GM19043 (cell line): ENCODE measurements around the gene ANO4.
A peak's percentile ranks its signal among the peaks of the same experiment; 100 is the strongest.
"Not testable (repeated sequence)": the region's sequence is repeated elsewhere in the genome, so short reads cannot be mapped to it uniquely, and the experiment has no call there.

Experiments
- ATAC-seq: cut with Tn5 transposase; IDR thresholded peaks from one replicate; pipeline ENCODE4 v1.9.1; 2021; ENCODE audit warnings: low read depth; ENCODE audit not compliant: unreplicated experiment

Gene ANO4

DNA sequence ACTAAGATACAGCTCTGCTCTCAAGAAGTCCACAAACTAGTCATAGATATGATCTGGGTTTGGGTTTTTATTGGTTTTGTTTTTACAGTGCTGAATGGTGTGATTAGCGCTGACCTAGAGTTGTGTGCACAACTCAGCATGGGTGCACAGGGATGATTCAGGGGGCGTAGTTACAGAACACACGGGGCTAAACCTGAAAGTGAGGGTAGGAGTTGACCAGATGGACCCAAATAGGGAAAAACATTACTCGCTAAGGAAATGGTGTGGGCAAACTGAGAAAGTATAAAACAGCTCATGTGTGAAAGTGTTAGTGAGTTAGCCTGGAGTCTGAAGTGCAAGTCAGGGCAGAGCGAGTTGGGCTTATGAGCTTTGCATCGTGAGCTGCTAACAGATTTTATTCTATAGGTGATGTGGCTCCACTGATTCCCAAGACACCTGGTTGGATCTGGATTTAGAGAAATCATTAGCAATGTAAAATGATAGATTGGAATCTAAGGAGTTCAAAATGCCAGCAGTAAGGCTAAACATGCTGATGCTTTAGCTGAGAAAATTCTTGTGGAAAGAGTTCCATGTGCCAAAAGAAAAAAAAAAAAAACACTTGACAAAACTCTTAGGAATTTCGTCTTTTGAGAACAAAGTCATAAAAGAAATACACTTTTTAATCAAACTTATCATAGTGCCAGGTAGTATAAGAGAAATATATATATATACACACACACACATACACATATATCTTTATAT lies 280.5 kb downstream of the ANO4 start:
- ATAC-seq: no peak

DNA sequence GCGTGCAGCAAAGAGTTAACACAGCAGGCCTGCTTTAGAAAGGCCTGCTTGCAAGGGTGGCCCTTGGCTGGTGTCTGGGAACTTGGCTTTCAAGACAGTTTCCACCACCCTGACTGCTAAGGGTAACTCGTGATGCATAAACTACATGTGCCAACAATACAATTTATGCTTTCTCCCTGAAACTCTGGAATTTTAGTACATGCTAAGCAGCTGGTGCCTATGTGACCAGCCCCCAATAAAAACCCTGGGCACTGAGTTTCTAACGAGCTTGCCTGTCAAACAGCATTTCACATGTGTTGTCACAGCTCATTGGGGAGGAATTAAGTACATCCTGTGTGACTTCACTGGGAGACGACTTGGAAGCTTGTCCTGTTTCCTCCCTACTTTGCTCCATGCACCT lies 282.3 kb downstream of the ANO4 start:
- no peak for ATAC-seq

DNA sequence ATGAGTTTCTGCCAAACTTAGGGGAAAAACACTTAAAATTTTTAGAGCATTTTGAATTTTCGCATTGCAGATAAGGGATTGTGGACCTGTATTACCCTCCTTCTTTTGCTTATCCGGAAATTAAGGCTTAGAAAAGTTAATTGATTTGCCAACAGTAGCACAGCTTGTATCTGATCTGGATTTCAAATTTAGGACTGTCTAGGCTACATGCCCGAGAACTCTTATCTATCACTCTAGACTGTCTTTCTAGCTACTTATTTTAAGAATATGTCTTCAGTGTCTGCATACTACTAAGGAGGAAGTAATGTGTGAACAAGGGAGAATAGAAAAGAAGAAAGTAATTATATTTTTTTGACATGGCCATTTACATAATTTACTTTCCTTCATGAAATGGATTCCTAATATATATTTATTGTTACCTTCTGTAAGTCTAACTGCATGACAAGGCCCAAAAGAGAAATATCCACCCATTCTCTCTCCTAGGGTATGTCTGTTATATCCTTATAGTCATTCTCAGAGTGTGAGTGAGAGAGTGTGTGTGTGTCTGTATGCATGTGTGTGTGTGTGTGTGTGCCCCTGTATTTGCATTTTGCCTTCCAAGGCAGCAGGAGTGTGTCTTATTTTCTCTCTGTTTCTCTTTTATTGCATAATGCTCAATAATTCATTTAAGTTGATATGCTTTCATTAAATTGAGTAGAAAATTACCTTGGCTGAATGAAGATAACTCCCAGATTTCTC lies 283.4 kb downstream of the ANO4 start:
- ATAC-seq: no peak

DNA sequence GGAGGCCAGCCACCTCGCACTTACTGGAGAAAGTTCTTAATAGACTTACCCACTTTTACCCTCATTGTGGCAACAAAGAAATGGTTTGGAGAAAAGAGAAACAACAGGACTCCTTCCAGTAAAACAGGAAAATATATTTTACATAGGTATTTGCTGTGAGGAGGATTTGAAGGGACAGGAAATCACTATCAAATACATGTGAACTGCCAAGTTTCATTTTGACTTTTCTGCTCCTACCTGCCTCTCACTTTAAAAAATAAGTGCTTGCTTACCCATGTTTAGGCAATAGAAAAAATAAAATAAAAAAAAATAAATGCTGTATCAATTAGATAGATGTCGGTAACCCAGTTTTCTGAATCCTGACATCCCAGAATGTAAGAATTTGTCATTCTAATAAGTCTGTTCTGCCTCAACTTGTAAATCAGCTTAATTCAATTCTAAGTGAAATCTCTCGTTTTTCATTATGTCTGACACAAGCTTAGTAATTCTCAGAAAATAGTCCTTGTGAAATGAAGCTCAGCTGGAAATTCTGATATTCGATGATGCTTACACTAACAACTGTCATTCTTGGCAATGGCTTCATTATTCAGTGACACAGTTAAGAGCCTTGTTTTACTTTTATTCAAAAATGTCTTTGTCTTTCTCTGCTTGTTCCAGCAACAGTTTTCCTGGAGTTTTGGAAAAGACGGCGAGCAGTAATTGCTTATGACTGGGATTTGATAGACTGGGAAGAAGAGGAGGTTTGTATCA lies 284.1 kb downstream of the ANO4 start:
- ATAC-seq: no peak

DNA sequence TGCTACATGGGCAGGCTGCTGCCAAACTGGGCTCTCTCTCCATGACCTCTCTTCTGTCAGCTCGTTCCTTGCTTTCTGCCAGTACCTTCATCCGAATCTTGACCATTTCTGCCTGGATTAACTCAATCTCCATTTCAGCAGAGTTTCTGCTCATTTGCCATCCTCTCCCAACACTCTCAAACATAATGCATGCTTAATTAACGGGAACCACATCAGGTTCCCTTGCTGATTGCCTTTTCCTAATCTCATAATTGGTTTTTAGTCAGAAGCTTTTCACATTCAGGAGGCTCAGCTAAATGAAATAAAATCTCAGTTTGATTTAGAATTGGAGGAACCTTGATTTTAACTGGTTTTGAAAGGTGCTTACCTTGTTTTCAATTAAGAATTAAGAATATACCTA lies 288.1 kb downstream of the ANO4 start:
- no peak for ATAC-seq

DNA sequence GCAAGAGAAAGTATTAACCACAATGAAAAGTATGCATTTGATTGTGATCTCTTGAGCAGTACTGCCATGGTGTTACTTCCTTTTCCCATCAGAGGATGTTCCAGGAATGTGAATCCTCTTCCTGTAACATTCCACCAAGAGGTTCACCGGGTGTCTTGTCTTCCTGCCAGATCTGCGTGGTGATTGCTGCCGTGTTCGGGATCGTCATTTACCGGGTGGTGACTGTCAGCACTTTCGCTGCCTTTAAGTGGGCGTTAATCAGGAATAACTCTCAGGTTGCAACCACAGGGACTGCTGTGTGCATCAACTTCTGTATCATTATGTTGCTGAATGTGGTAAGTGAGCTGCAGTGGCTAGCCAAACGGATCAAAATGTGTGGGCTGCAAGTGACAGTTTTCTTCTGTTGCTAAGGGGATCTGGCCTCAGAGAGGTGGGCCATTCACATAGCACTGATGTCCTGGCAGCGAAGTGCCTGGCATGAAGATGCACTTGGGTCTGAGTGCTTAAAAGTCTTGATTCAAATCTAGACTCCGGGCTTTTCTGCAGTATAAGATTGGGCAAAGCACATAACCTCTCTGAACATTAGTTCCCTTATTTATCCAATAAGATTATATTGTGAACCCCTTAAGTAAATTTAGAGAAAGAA lies 292.0 kb downstream of the ANO4 start:
- ATAC-seq: no peak

DNA sequence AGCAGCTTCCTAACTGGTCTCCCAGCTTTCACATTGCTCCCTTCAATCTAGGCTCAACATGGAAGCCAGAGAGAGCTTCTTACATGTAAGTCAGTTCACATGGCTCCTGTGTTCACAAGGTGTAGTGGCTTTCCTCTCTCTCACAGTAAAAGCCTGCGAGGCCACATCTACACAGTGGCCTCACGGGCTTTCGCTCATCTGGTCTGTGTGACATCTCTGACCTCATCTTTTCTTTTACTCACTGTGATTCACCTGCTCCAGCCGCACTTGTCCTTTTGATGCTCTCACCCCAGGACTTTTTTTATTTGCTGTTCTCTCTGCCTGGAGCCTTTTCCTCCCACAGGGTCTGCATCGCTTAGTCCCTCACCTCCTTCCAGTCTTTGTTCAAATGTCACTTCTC lies 293.3 kb downstream of the ANO4 start:
- no peak for ATAC-seq

DNA sequence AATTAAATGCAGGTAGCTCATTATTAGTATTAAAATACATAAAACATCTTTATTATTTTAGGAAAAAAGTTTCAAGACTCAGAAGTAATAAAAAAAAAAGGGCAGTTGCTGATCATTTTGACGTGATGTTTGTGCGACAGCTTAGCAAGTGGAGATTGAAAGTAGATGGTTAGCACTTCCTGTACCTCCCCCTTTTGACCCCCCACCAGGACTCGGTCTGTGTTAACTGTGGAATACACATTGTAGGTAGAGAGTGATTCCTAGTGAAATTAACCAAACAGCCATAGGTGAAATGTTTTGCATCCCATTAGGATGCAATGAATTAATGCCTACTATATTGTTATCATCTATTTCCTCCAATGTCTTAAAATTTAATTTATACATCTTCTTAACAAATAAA lies 294.7 kb downstream of the ANO4 start:
- ATAC-seq: no peak

DNA sequence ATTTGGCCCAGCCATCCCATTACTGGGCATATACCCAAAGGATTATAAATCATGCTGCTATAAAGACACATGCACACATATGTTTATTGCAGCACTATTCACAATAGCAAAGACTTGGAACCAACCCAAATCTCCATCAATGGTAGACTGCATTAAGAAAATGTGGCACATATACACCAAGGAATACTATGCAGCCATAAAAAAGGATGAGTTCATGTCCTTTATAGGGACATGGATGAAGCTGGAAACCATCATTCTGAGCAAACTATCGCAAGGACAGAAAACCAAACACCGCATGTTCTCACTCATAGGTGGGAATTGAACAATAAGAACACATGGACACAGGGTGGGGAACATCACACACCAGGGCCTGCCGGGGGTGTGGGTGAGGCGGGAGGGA lies 295.6 kb downstream of the ANO4 start:
- not testable (repeated sequence) for ATAC-seq

DNA sequence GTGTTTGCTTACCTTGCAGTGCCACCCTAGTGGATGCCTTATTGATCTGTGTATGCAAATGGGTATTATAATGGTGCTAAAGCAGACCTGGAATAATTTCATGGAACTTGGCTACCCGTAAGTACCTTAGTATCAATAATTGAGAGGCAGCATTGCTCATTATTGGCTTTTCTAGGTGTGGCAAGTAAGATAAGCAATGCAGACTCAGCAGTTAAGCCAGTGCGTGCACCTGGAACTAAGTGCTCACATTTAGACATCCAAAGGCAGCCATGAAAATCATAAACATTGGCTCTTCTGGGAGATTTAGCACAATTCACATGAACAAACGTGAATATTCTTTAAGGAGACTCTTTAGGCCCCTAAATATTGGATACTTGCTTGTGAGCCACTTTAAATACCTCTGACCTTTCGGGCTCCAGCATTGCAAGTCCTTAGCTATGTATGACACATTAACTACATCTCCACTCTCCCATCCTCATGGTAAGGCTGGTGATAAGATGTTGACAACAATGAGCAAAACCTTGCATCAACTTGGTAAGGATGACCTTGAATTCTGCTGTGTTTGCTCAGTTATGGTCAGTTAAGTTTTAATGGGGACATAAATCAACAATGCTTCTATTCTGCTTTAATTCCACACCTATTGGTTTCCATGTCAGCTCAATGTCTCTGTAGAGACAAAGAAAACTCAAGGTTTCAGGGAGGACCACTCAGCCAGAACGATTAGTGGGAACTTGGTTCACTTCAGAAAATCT lies 303.4 kb downstream of the ANO4 start:
- no peak for ATAC-seq

DNA sequence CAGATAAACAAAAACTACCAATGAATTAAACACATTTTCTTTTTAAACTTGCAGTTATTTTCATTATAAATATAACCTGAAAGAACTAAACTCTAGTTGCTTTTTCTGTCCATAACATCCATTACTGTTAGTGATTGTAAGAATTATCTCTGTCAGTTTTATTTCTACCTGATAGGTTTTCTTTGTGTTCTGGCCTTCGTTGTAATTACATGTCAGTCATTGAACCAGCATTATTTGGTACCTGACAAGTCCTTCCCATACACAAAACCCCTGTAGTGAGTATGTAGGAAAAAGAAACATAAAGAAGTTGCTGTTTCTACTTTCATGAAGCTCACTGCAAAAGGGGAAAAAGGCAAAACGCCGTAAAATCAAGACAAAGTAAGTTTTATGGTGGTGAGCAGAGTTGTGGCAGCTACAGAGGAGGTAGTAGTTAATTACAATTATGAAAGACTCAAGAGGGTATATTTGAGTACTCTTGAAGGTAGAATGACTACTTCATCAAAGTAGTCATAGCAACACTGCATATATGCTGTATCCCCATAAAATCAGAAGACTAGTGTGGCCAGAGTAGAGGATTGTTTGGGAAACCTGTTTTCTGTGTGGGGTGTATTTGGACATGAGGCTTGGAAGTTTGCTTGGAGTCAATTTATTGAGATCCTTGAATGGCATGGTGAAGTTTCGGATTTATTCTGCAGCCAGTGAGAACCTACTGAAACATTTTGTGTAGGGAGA lies 312.6 kb downstream of the ANO4 start:
- ATAC-seq: no peak

DNA sequence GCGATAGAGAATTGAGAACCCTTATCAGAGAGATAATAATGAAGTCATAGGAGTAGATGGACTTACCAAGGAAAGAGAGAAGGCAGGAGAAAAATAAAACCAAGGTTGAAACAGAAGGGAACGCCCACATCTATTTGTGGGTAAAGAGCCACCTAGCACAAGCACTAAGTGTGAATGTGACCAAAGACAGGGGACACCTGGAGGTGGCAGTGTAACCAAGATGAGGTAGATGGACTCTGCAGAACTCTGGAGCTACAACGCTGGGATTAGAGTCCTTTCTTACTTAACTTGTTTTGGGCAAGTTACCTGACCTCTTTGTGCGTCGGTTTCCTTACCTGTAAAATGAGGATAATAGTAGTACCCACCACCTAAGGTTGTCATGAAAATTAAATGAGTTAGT lies 313.6 kb downstream of the ANO4 start:
- ATAC-seq: no peak

DNA sequence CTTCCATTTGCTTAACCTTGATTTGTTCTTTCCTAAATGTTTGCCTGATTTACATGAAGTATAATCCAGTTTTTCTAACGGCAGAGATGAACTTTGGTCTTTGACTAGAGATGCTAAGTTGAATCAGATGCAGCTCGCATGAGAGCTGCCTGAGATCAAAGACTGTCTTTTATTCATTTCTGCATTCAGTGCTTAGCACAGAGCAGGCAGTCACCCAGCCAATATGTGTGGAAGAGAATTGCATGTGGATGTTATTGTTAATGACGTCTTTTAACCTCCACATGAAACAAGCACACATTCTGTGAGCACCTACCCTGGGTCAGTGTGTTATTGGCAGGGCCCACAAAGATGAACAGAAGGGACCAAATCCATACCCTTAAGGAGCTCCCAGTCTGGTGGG lies 316.3 kb downstream of the ANO4 start:
- ATAC-seq: no peak

DNA sequence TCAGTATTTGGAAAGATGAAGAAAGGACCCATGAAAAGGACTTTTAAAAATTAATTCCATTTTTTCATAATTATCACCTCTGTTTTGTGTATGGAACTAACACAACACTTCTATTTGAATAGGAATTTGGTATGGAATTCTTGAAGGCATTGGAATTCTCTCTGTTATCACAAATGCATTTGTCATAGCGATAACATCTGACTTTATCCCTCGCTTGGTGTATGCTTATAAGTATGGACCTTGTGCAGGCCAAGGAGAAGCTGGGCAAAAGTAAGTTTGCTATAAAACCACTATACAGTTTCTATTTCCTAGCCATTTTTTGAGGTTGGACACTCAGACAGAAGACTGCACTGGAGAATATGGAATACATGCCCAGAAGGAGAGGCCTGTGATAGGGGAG lies 316.9 kb downstream of the ANO4 start:
- no peak for ATAC-seq

DNA sequence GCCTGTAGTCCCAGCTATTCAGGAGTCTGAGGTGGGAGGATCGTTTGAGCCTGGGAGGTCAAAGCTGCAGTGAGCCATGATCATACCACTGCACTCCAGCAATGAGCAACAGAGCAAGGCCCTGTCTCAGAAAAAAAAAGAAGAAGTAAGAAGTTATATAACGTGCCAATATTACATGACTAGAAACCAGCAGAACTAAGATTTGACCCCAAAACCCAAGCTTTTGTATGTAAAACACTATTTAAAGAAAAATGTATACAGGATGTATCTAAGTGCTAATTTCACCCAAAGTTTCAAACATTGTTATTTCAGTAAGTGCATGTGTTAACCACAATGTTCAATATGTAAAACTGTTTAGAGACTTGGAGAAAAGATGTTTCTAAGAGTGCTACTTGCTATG lies 320.8 kb downstream of the ANO4 start:
- ATAC-seq: peak; percentile 58

DNA sequence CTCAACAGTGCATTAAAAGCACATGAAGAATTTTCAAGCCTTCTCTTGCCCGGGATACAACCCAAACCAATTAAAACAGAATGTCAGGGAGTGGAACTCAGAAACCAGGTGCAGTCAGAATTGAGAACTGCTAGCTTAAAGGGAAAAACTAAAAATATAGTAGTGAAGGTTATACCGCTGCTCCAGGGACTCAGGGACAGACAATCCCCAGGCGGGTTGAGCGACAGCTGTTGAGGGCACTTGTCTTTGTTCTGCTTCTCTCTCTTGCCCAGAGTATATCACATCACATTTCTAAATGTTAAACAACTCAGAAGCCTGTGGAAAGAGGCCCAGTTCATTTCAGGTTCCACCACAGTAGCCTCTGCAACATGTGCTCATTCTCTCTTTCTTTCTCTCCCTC lies 322.3 kb downstream of the ANO4 start:
- no peak for ATAC-seq

DNA sequence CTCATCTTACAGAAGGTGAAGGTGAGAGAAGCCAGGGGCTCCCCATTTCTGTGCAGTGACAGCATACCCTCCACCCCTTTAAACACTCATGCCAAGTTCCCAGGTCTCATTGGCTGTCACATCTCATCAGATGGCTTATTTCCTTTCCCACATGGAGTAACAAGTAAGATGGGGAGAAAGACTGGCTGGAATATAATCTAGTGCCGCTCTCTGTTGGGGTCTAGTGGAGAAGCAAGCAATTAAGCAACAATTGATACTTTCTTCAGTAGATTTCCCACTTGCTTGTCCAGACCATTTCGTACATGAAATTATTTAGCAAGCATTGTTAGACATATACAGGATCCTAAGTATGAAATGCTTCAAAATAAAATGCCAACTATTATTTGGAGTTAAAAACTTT lies 323.3 kb downstream of the ANO4 start:
- no peak for ATAC-seq

DNA sequence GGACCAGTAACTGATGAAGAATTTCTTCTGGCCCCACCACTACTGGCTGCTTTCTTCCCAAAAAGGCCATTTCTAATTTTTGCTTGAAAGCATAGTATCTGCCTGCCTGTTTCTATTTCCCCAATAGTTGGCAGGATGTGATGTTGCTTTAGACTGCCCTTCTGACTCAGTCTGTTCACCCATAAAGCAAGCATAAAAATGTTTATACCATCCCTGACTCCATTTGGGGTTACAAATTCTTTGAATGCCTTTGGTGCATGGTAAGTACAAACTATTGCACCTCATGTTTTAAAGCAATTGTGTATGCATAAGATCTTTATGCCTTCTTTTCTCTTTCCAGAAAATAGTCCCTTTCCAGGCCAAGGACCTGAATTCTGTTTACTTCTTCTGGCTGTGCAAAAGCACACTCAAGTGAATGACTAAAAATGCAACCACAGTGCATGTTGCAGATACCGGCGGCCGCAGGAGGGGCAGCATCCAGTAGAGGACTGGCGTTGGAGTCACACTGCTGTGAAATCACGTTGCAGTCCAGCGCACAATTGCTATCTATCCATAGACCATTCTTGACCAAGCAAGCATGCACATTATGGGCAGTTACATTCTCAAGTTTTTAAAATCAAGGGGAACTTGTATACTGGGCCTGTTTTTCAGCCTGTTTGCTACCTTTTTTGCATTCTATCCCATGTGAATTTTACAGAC lies 333.1 kb downstream of the ANO4 start:
- ATAC-seq: no peak

DNA sequence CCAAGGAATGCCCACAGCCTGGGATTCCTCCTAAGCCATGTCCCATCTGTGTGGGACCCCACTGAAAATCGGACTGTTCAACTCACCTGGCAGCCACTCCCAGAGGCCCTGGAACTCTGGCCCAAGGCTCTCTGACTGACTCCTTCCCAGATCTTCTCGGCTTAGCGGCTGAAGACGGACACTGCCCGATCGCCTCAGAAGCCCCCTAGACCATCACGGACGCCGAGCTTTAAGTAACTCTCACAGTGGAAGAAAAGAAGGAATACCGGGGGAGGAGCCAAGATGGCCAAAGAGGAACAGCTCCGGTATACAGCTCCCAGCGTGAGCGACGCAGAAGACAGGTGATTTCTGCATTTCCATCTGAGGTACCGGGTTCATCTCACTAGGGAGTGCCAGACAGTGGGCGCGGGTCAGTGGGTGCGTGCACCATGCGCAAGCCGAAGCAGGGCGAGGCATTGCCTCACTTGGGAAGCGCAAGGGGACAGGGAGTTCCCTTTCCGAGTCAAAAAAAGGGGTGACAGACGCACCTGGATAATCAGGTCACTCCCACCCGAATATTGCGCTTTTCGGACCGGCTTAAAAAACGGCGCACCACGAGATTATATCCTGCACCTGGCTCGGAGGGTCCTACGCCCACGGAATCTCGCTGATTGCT lies 351.3 kb downstream of the ANO4 start:
- ATAC-seq: not testable (repeated sequence)
